Renal cortex interstitium (tissue), 11 donors: ENCODE results near the gene MUC21. TPM values are rescaled to one million over a fixed set of nuclear protein-coding genes. Genes with fewer than 3 reads are reported as not detected.
"Not testable (repeated sequence)": the region's sequence is repeated elsewhere in the genome, so short reads cannot be mapped to it uniquely, and the experiment has no call there.

Source experiments
- DNase-seq, 11 donors: peaks; one replicate each; pipeline ENCODE4 v3.0.0-alpha.2; 2013; ENCODE audit warnings: low read depth in 9 of 11, low spot score in 4 of 11; ENCODE audit errors: extremely low read depth in 1 of 11
- polyA plus RNA-seq, 3 donors: library from polyadenylated mRNA; unstranded; fragments of 120-200 nt; gene quantifications; one replicate each; pipeline ENCODE4 v1.2.1, GENCODE V29; 2013; ENCODE audit not compliant: insufficient read length in 3 of 3

Gene MUC21
- polyA plus RNA-seq, 3 donors, result not detected

- DNase-seq, result no peak
Measured at GRCh38 chr6:31001281-31001888, 17.9 kb downstream of the MUC21 start.

- DNase-seq, result no peak
Measured at GRCh38 chr6:31002471-31002870, 19.0 kb downstream of the MUC21 start.

GRCh38 chr6:31004794-31005193, 21.3 kb downstream of the MUC21 start:
- no peak for DNase-seq

- DNase-seq, result no peak
Measured at GRCh38 chr6:31005249-31006020, 21.9 kb downstream of the MUC21 start.

- peak in 1 of 11 donors; percentile 17 for DNase-seq
Measured at GRCh38 chr6:31007694-31008093, 24.2 kb downstream of the MUC21 start.

- DNase-seq, result no peak
Measured at GRCh38 chr6:31008165-31008564, 24.6 kb downstream of the MUC21 start.

- DNase-seq, result no peak
Measured at GRCh38 chr6:31009731-31010130, 26.2 kb downstream of the MUC21 start.

GRCh38 chr6:31010393-31011060, 27.0 kb downstream of the MUC21 start, which contains the start of gene MUC22:
Gene MUC22 (plus strand): TSS chr6:31010474. CDS start chr6:31010707, 233 bp downstream.
- DNase-seq, result no peak

GRCh38 chr6:31011153-31011552, 27.6 kb downstream of the MUC21 start:
- no peak for DNase-seq

- no peak for DNase-seq
Measured at GRCh38 chr6:31016659-31017299, 33.3 kb downstream of the MUC21 start.

- not testable (repeated sequence) for DNase-seq
Measured at GRCh38 chr6:31017436-31017835, 33.9 kb downstream of the MUC21 start.

- no peak for DNase-seq
Measured at GRCh38 chr6:31020057-31020456, 36.5 kb downstream of the MUC21 start.

GRCh38 chr6:31020631-31021255, 37.2 kb downstream of the MUC21 start:
- not testable (repeated sequence) for DNase-seq

GRCh38 chr6:31021705-31022531, 38.4 kb downstream of the MUC21 start:
- DNase-seq, result not testable (repeated sequence)

- DNase-seq, result no peak
Measured at GRCh38 chr6:31025595-31025994, 42.1 kb downstream of the MUC21 start.

GRCh38 chr6:31031095-31031494, 47.6 kb downstream of the MUC21 start:
- no peak for DNase-seq

- no peak for DNase-seq
Measured at GRCh38 chr6:31033075-31033474, 49.6 kb downstream of the MUC21 start.

GRCh38 chr6:31035862-31036497, 52.5 kb downstream of the MUC21 start:
- DNase-seq, result no peak
